Gastrocnemius medialis (tissue), 4 donors: ENCODE measurements around the gene UQCC2. TPM values are rescaled to one million over a fixed set of nuclear protein-coding genes. Genes with fewer than 3 reads are reported as not detected.

Experiments
- ATAC-seq, 2 donors: fragments of 150-250 bp; one replicate each; pipeline ENCODE4 v1.9.1; 2016
- DNase-seq, 2 donors: peaks; one replicate each; pipeline ENCODE4 v3.0.0-alpha.2; 2019
- H3K27ac ChIP-seq, 4 donors: fragments of 200-600 bp; sonication (generic); 1 replicate in 1 of 4; 2 replicates in 3 of 4; pipeline ENCODE4 v1.5.1; 2016 to 2018; ENCODE audit warnings: mild to moderate bottlenecking in 2 of 4, moderate library complexity in 1 of 4
- H3K27me3 ChIP-seq, 3 donors: fragments of 200-600 bp; sonication (generic) in 2 of 3; 1 replicate in 1 of 3; 2 replicates in 2 of 3; pipeline versions ENCODE4 v1.5.1 to v1.6.0; 2016 to 2019; ENCODE audit warnings: mild to moderate bottlenecking in 1 of 3, moderate library complexity in 1 of 3
- H3K36me3 ChIP-seq, 2 donors: fragments of 200-600 bp; sonication (generic) in 1 of 2; one replicate each; pipeline ENCODE4 v1.5.1; 2017 to 2018
- H3K4me1 ChIP-seq, 2 donors: fragments of 200-600 bp; sonication (generic) in 1 of 2; one replicate each; pipeline ENCODE4 v1.5.1; 2016 to 2017; ENCODE audit warnings: mild to moderate bottlenecking in 2 of 2
- H3K4me3 ChIP-seq, 4 donors: fragments of 200-600 bp; sonication (generic) in 3 of 4; 1 replicate in 1 of 4; 2 replicates in 3 of 4; pipeline ENCODE4 v1.5.1; 2016 to 2019; ENCODE audit warnings: mild to moderate bottlenecking in 2 of 4
- H3K9me3 ChIP-seq, 3 donors: fragments of 200-600 bp; sonication (generic) in 2 of 3; 1 replicate in 1 of 3; 2 replicates in 2 of 3; pipeline ENCODE4 v1.5.1; 2016 to 2019
- POLR2A ChIP-seq, 2 donors: fragments of 450-650 bp; IDR thresholded peaks; one replicate each; pipeline ENCODE4 v1.6.1; 2017; ENCODE audit warnings: antibody characterized with exemption in 2 of 2, mild to moderate bottlenecking in 2 of 2, moderate library complexity in 2 of 2
- in situ Hi-C, 4 donors: fragments of 200-750 bp; cut with MboI; loops; one replicate each; pipeline versions ENCODE4 v1.15.0 to v1.8.0; 2017; ENCODE audit warnings: low sequenced_read_pairs in 4 of 4
- intact Hi-C: fragments of 100-400 bp; cut with DNase I; formaldehyde crosslinking; loops from one replicate; pipeline ENCODE4 v1.15.1; 2023; ENCODE audit warnings: low total_unique reads
- total RNA-seq, 4 donors: library from RNA; depleted of rRNA; stranded (reverse); fragments of >200 nt; gene quantifications; one replicate each; pipeline versions ENCODE4 v1.1.0 to v1.2.3, GENCODE V29; 2016
- TF ChIP-seq, protein P1 (sequence below), 5 experiments: fragments of 450-650 bp in 3 of 5; fragments of 200-600 bp in 2 of 5; sonication (generic) in 2 of 5; IDR thresholded peaks in 4 of 5; conservative IDR thresholded peaks in 1 of 5; 1 replicate in 4 of 5; 2 replicates in 1 of 5; pipeline ENCODE4 v1.5.1; 2016 to 2019; ENCODE audit warnings: antibody characterized with exemption in 5 of 5, mild to moderate bottlenecking in 3 of 5, moderate library complexity in 3 of 5

Gene UQCC2
- total RNA-seq, 4 donors from 2014 or later: 50.7 to 101 (median 63.5) TPM

DNA sequence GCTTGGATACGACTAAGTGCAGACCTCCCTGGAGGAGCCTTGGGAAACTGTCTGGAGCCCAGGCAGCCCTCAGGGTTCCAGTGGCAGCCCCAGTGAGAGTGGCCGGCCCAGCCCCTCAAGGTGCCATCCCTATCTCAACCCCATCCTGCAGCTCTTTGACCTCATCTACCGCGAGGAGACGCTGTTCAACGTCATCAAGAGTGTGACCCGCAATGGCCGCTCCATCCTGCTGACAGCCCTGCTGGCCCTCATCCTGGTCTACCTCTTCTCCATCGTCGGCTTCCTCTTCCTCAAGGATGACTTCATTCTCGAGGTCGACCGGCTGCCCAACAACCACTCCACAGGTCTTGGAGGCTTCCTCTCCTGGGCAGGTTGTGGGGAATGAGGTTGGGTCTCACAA, 20.7 kb downstream of the UQCC2 start:
- H3K27ac ChIP-seq: no peak overlapping the region
- H3K9me3 ChIP-seq: no peaks in the 10 kb centered on the region
- ATAC-seq (no peak), DNase-seq (no peak)
- H3K36me3 ChIP-seq: no peaks in the 10 kb centered on the region
- peaks cover 41 to 46% of the 10 kb centered on the region in 2 donors for H3K4me1 ChIP-seq
- intact Hi-C loops (no loop called here), in situ Hi-C loops (no loop called here)
- no peaks in the 10 kb centered on the region for H3K27me3 ChIP-seq
- H3K4me3 ChIP-seq: no peak overlapping the region
- TF ChIP-seq, protein P1, sequence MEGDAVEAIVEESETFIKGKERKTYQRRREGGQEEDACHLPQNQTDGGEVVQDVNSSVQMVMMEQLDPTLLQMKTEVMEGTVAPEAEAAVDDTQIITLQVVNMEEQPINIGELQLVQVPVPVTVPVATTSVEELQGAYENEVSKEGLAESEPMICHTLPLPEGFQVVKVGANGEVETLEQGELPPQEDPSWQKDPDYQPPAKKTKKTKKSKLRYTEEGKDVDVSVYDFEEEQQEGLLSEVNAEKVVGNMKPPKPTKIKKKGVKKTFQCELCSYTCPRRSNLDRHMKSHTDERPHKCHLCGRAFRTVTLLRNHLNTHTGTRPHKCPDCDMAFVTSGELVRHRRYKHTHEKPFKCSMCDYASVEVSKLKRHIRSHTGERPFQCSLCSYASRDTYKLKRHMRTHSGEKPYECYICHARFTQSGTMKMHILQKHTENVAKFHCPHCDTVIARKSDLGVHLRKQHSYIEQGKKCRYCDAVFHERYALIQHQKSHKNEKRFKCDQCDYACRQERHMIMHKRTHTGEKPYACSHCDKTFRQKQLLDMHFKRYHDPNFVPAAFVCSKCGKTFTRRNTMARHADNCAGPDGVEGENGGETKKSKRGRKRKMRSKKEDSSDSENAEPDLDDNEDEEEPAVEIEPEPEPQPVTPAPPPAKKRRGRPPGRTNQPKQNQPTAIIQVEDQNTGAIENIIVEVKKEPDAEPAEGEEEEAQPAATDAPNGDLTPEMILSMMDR (IDR thresholded peaks at IDR 0.05 in 4 of 5, conservative IDR thresholded peaks at IDR 0.05 in 1 of 5): no peak
- no peak for TF ChIP-seq POLR2A (IDR thresholded peaks at IDR 0.05)

DNA sequence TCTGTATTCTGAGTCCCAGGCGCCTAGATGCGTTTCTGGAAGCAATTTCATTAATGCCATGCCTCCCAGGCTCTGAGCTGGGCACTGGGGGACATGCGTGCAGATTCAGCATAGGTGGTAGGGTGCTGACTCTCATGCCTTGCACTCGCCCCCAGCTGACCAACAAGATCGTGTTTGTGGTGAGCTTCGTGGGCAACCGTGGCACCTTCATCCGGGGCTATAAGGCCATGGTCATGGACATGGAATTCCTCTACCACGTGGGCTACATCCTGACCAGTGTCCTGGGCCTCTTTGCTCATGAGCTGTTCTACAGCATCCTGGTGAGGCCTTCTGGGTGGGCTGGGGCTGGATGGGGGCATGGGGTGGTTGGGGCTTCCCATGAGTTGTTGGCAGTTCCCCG, 21.6 kb downstream of the UQCC2 start:
- Histone ChIP-seq H3K27ac (no peak overlapping the region), H3K4me3 (no peak overlapping the region), H3K36me3 (no peaks in the 10 kb centered on the region), H3K4me1 (peaks cover 32 to 37% of the 10 kb centered on the region in 2 donors), H3K9me3 (no peaks in the 10 kb centered on the region), H3K27me3 (no peaks in the 10 kb centered on the region)
- intact Hi-C loops (no loop called here), in situ Hi-C loops (no loop called here)
- DNase-seq (no peak), ATAC-seq (no peak)
- no peak for TF ChIP-seq POLR2A (IDR thresholded peaks at IDR 0.05)
- TF ChIP-seq, protein P1 (IDR thresholded peaks at IDR 0.05 in 4 of 5, conservative IDR thresholded peaks at IDR 0.05 in 1 of 5): no peak

DNA sequence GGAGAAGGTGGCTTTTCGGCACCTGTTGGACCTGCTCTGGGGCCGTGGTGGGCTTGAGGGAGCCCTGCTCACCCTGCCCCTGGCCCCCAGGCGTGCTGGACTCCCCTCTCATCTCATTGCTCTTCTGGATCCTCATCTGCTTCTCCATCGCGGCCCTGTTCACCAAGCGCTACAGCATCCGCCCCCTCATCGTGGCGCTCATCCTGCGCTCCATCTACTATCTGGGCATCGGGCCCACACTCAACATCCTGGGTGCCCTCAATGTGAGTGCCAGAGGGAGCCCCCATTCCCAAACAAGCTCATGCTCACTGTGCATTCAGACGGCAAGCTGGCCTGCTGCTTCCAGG, 22.4 kb downstream of the UQCC2 start:
- in situ Hi-C loops: no loop called here
- Histone ChIP-seq H3K9me3 (no peaks in the 10 kb centered on the region), H3K27me3 (no peaks in the 10 kb centered on the region), H3K36me3 (no peaks in the 10 kb centered on the region), H3K4me1 (peaks cover 25 to 30% of the 10 kb centered on the region in 2 donors), H3K27ac (no peak overlapping the region), H3K4me3 (no peak overlapping the region)
- intact Hi-C loops: no loop called here
- DNase-seq (no peak), ATAC-seq (no peak)
- TF ChIP-seq POLR2A (IDR thresholded peaks at IDR 0.05): no peak
- TF ChIP-seq, protein P1 (IDR thresholded peaks at IDR 0.05 in 4 of 5, conservative IDR thresholded peaks at IDR 0.05 in 1 of 5): no peak

DNA sequence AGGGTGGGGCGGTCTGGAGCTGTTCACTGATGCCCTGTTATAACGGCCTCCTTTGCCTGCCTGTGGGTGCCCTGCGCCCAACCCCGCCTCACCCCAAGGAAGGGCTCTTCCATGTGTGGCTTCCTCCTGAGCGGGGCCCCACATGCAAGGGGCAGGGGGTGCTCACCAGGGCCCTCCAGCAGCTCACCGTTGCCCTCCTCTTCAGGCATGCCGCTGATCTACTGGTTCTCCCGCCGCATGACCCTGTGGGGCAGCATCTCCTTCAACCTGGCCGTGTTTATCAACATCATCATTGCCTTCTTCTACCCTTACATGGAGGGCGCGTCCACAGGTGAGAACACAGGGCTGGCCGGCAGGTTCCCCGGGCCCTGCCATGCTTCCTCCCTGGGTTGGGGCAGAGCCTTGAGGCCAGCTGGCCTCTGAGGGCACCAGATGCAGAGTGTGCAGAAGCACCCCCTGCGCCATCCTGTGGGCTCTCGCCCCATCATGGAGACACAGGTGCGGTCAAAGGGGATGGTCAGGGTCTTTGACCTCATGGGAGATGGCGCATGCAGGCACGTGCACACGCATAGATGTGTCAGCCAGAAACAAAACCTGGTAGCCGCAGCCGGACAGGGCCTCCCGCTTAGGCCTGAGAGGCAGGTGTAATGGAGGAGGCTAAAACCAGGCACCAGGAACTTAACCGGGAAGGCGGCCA, 22.9 kb downstream of the UQCC2 start:
- ATAC-seq (no peak), DNase-seq (no peak)
- in situ Hi-C loops: no loop called here
- peaks cover 19 to 24% of the 10 kb centered on the region in 2 donors for H3K4me1 ChIP-seq
- TF ChIP-seq, protein P1 (IDR thresholded peaks at IDR 0.05 in 4 of 5, conservative IDR thresholded peaks at IDR 0.05 in 1 of 5): no peak
- TF ChIP-seq POLR2A (IDR thresholded peaks at IDR 0.05): no peak
- intact Hi-C loops: no loop called here
- no peak overlapping the region for H3K27ac ChIP-seq
- H3K36me3 ChIP-seq: no peaks in the 10 kb centered on the region
- no peaks in the 10 kb centered on the region for H3K9me3 ChIP-seq
- H3K27me3 ChIP-seq: no peaks in the 10 kb centered on the region
- no peak overlapping the region for H3K4me3 ChIP-seq

DNA sequence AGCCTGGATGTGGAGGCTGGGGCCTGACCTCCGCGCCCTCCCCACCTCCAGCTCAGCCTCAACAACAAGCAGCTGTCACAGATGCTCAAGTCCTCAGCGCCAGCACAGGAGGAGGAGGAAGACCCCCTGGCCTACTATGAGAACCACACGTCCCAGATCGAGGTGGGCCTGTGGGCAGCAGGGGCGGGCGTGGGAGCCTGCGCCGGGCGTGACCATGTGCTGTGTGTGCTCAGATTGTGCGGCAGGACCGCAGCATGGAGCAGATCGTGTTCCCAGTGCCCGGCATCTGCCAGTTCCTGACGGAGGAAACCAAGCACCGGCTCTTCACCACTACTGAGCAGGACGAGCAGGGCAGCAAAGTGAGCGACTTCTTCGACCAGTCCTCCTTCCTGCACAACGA, 23.5 kb downstream of the UQCC2 start:
- DNase-seq: no peak
- TF ChIP-seq, protein P1 (IDR thresholded peaks at IDR 0.05 in 4 of 5, conservative IDR thresholded peaks at IDR 0.05 in 1 of 5): no peak
- TF ChIP-seq POLR2A (IDR thresholded peaks at IDR 0.05): no peak
- Histone ChIP-seq H3K27me3 (no peaks in the 10 kb centered on the region), H3K36me3 (no peaks in the 10 kb centered on the region), H3K4me3 (no peak overlapping the region), H3K4me1 (peaks cover 14 to 18% of the 10 kb centered on the region in 2 donors), H3K9me3 (no peaks in the 10 kb centered on the region), H3K27ac (no peak overlapping the region)
- in situ Hi-C loops: no loop called here
- no peak for ATAC-seq
- intact Hi-C loops: no loop called here
